CD4-positive, alpha-beta memory T cell (primary cell): Measurements from ENCODE around the gene SSRP1. TPM values are rescaled to one million over a fixed set of nuclear protein-coding genes. Genes with fewer than 3 reads are reported as not detected.

Experiments
- CTCF ChIA-PET: fragments of 350-600 bp; sonication (Branson Sonifier 250); formaldehyde crosslinking; loops from one replicate; lab custom pipeline; 2021; ENCODE audit warnings: inconsistent platforms; ENCODE audit not compliant: partially characterized antibody; lab: Charles Lee
- POLR2A ChIA-PET: fragments of 350-600 bp; sonication (Branson Sonifier 250); formaldehyde crosslinking; loops from one replicate; lab custom pipeline; 2021; ENCODE audit not compliant: partially characterized antibody; lab: Charles Lee
- DNase-seq, 5 donors: peaks; one replicate each; pipeline versions ENCODE4 v3.0.0 to v3.0.0-alpha.2; 2020 to 2022; ENCODE audit warnings: mixed read lengths in 1 of 5
- H3K27ac ChIP-seq: one replicate; pipeline ENCODE4 v1.7.0; 2013; ENCODE audit warnings: low read depth, low read length
- H3K27me3 ChIP-seq: 2 replicates; pipeline ENCODE4 v1.7.0; 2013; ENCODE audit warnings: mild to moderate bottlenecking, low read length, moderate library complexity; ENCODE audit not compliant: insufficient read depth
- H3K36me3 ChIP-seq: 2 replicates; pipeline ENCODE4 v1.7.0; 2013; ENCODE audit warnings: mild to moderate bottlenecking, low read length, moderate library complexity; ENCODE audit not compliant: insufficient read depth
- H3K4me1 ChIP-seq: 2 replicates; pipeline ENCODE4 v1.7.0; 2013; ENCODE audit warnings: mild to moderate bottlenecking, low read length, moderate library complexity; ENCODE audit not compliant: insufficient read depth
- H3K4me3 ChIP-seq, 2 donors: one replicate each; pipeline ENCODE4 v1.7.0; 2013; ENCODE audit warnings: low read length in 2 of 2, mild to moderate bottlenecking in 1 of 2
- H3K9me3 ChIP-seq, 2 donors: one replicate each; pipeline ENCODE4 v1.7.0; 2013; ENCODE audit warnings: low read length in 2 of 2, control low read depth in 1 of 2; ENCODE audit not compliant: control insufficient read depth in 1 of 2
- H3K27ac Mint-ChIP-seq, 7 donors: one replicate each; pipeline ENCODE4 v1.8.0; 2020 to 2021; ENCODE audit warnings: mixed read lengths in 7 of 7, mild to moderate bottlenecking in 6 of 7, inconsistent platforms in 3 of 7, moderate library complexity in 3 of 7
- H3K27me3 Mint-ChIP-seq, 2 donors: one replicate each; pipeline ENCODE4 v1.8.0; 2020 to 2021; ENCODE audit warnings: mixed read lengths in 2 of 2
- H3K36me3 Mint-ChIP-seq, 2 donors: one replicate each; pipeline ENCODE4 v1.8.0; 2020 to 2021; ENCODE audit warnings: mixed read lengths in 2 of 2, inconsistent platforms in 1 of 2, mild to moderate bottlenecking in 1 of 2
- H3K4me1 Mint-ChIP-seq, 4 donors: one replicate each; pipeline ENCODE4 v1.8.0; 2020 to 2021; ENCODE audit warnings: mixed read lengths in 4 of 4, mild to moderate bottlenecking in 1 of 4
- H3K4me3 Mint-ChIP-seq, 8 donors: one replicate each; pipeline ENCODE4 v1.8.0; 2020 to 2021; ENCODE audit warnings: mixed read lengths in 8 of 8, mild to moderate bottlenecking in 7 of 8, moderate library complexity in 6 of 8, inconsistent platforms in 3 of 8
- H3K9me3 Mint-ChIP-seq, 8 donors: one replicate each; pipeline ENCODE4 v1.8.0; 2020 to 2021; ENCODE audit warnings: mixed read lengths in 8 of 8, mild to moderate bottlenecking in 5 of 8, inconsistent platforms in 3 of 8, moderate library complexity in 1 of 8
- intact Hi-C: fragments of 100-400 bp; cut with micrococcal nuclease; formaldehyde crosslinking; loops from one replicate; pipeline ENCODE4 v1.15.1; 2023
- polyA plus RNA-seq, 2 donors: library from polyadenylated mRNA; unstranded; fragments of 300-500 nt; fragmentation: Illumina TruSeq; gene quantifications; one replicate each; pipeline ENCODE4 v1.2.3, GENCODE V29; 2021
- total RNA-seq, 2 experiments: library from RNA; stranded (reverse); gene quantifications; one replicate each; pipeline ENCODE4 v1.2.3, GENCODE V29; 2021

The SSRP1 gene
- total and polyA plus RNA-seq, 4 experiments from 2014 or later, result 19.6 to 74.3 (median 55.6) TPM

DNA sequence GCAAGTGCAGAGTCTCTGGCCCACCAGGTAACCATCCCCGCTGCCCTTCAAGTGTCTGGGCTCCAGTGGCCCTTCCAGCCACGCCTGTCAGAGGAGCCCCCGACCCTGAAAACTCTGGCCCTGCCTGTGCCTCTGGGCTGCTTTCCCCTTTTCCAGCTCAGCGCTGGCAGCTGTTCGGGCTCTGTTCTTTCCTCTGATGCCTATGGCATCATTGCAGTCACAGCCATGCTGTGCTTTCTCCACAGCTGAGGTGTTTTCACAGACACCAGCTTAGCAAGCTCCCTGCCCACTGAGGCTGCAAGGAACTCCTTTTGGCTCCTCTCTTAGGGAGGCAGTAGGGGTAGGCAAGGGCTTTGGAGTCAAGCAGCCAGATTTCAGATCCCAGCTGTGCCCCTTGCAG is 23.7 kb upstream of the SSRP1 start:
- intact Hi-C loops, result no loop called here
- Histone ChIP-seq H3K4me1 (no peaks in the 10 kb centered on the region), H3K36me3 (no peaks in the 10 kb centered on the region), H3K27me3 (no peaks in the 10 kb centered on the region), H3K9me3 (no peaks in the 10 kb centered on the region), H3K27ac (no peak overlapping the region), H3K4me3 (no peak overlapping the region)
- H3K36me3 Mint-ChIP-seq, result no peaks in the 10 kb centered on the region
- no peak for DNase-seq
- peaks cover 10 to 16% of the 10 kb centered on the region in 2 donors for H3K27me3 Mint-ChIP-seq
- no peaks in the 10 kb centered on the region for H3K4me1 Mint-ChIP-seq
- H3K27ac Mint-ChIP-seq, result no peak overlapping the region
- H3K4me3 Mint-ChIP-seq, result no peak overlapping the region
- POLR2A ChIA-PET, result no interaction called here
- no peaks in the 10 kb centered on the region for H3K9me3 Mint-ChIP-seq
- CTCF ChIA-PET, result interaction anchor here (0.6 to 7.8 kb wide), 4 partner anchors 11 to 134 kb away, joined by 4 to 70 read pairs (median 6); no protein-coding TSS in a partner anchor

- no peak for DNase-seq
- H3K36me3 ChIP-seq, result no peaks in the 10 kb centered on the region
- H3K4me3 Mint-ChIP-seq, result no peak overlapping the region
- H3K36me3 Mint-ChIP-seq, result no peaks in the 10 kb centered on the region
- ChIA-PET POLR2A (no interaction called here), CTCF (interaction anchor here (0.6 to 7.8 kb wide), 4 partner anchors 11 to 135 kb away, joined by 4 to 70 read pairs (median 6); no protein-coding TSS in a partner anchor)
- intact Hi-C loops, result no loop called here
- no peak overlapping the region for H3K27ac Mint-ChIP-seq
- no peaks in the 10 kb centered on the region for H3K4me1 Mint-ChIP-seq
- no peak overlapping the region for H3K27ac ChIP-seq
- no peaks in the 10 kb centered on the region for H3K9me3 ChIP-seq
- no peaks in the 10 kb centered on the region for H3K4me1 ChIP-seq
- H3K27me3 Mint-ChIP-seq, result peaks cover 10 to 16% of the 10 kb centered on the region in 2 donors
- no peak overlapping the region for H3K4me3 ChIP-seq
- no peaks in the 10 kb centered on the region for H3K9me3 Mint-ChIP-seq
- H3K27me3 ChIP-seq, result no peaks in the 10 kb centered on the region
Measured at GRCh38 chr11:57358991-57359390, 23.3 kb upstream of the SSRP1 start.

- no peaks in the 10 kb centered on the region for H3K9me3 ChIP-seq
- H3K4me1 ChIP-seq, result no peaks in the 10 kb centered on the region
- Mint-ChIP-seq H3K4me1 (no peaks in the 10 kb centered on the region), H3K27me3 (peaks cover 7 to 16% of the 10 kb centered on the region in 2 donors), H3K4me3 (no peak overlapping the region), H3K9me3 (no peaks in the 10 kb centered on the region), H3K27ac (peak overlapping the region in 1 of 7 donors; percentile 36), H3K36me3 (no peaks in the 10 kb centered on the region)
- no peaks in the 10 kb centered on the region for H3K27me3 ChIP-seq
- no peak for DNase-seq
- no peak overlapping the region for H3K27ac ChIP-seq
- H3K36me3 ChIP-seq, result no peaks in the 10 kb centered on the region
- no peak overlapping the region for H3K4me3 ChIP-seq
- ChIA-PET POLR2A (no interaction called here), CTCF (interaction anchor here (7.8 kb wide), 1 partner anchor 10 kb away, joined by 70 read pairs; no protein-coding TSS in a partner anchor)
- intact Hi-C loops, result no loop called here
Measured at GRCh38 chr11:57358543-57358961, 22.9 kb upstream of the SSRP1 start.

GRCh38 chr11:57357856-57358255 is 22.2 kb upstream of the SSRP1 start:
- ChIA-PET CTCF (interaction anchor here (0.7 to 7.8 kb wide), 2 partner anchors 10 to 279 kb away, joined by 3 to 70 read pairs; no protein-coding TSS in a partner anchor), POLR2A (no interaction called here)
- no peak overlapping the region for H3K4me3 Mint-ChIP-seq
- DNase-seq, result no peak
- H3K4me1 Mint-ChIP-seq, result no peaks in the 10 kb centered on the region
- Histone ChIP-seq H3K27me3 (no peaks in the 10 kb centered on the region), H3K27ac (no peak overlapping the region), H3K9me3 (no peaks in the 10 kb centered on the region), H3K4me3 (no peak overlapping the region), H3K4me1 (no peaks in the 10 kb centered on the region), H3K36me3 (no peaks in the 10 kb centered on the region)
- H3K9me3 Mint-ChIP-seq, result no peaks in the 10 kb centered on the region
- no peak overlapping the region for H3K27ac Mint-ChIP-seq
- H3K36me3 Mint-ChIP-seq, result no peaks in the 10 kb centered on the region
- H3K27me3 Mint-ChIP-seq, result peaks cover 7 to 13% of the 10 kb centered on the region in 2 donors
- intact Hi-C loops, result no loop called here

- Histone ChIP-seq H3K27ac (no peak overlapping the region), H3K4me3 (no peak overlapping the region), H3K27me3 (no peaks in the 10 kb centered on the region), H3K9me3 (no peaks in the 10 kb centered on the region), H3K36me3 (no peaks in the 10 kb centered on the region), H3K4me1 (no peaks in the 10 kb centered on the region)
- no peaks in the 10 kb centered on the region for H3K9me3 Mint-ChIP-seq
- no peak overlapping the region for H3K4me3 Mint-ChIP-seq
- no peaks in the 10 kb centered on the region for H3K4me1 Mint-ChIP-seq
- H3K36me3 Mint-ChIP-seq, result no peaks in the 10 kb centered on the region
- intact Hi-C loops, result no loop called here
- H3K27ac Mint-ChIP-seq, result no peak overlapping the region
- no peak for DNase-seq
- peaks cover 7 to 13% of the 10 kb centered on the region in 2 donors for H3K27me3 Mint-ChIP-seq
- CTCF ChIA-PET, result interaction anchor here (7.8 kb wide), 1 partner anchor 9 kb away, joined by 70 read pairs; no protein-coding TSS in a partner anchor
- POLR2A ChIA-PET, result no interaction called here
Measured at GRCh38 chr11:57357310-57357709, 21.6 kb upstream of the SSRP1 start.

DNA sequence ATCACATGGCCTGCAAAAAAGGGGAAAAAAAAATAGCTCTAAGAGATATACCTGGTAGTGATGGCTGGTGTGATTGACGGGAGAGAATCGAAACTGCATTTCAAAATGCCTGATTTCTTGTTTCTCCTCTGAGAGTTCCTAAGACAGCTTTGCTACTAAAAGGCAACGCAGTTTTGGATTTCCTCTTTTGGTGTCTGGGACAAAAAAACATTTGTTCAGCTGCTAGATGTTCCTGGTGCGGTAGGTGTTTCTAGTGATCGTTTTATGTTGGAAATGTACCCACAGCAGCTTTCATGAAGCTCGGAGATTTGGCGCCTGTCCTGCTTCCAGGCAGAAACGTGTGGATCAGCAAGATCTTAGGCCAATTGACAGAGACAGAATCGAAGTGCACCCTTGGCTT is 20.6 kb upstream of the SSRP1 start:
- no peaks in the 10 kb centered on the region for H3K4me1 ChIP-seq
- H3K27me3 ChIP-seq, result no peaks in the 10 kb centered on the region
- Mint-ChIP-seq H3K36me3 (no peaks in the 10 kb centered on the region), H3K4me3 (no peak overlapping the region), H3K4me1 (no peaks in the 10 kb centered on the region), H3K27me3 (peaks cover 5 to 10% of the 10 kb centered on the region in 2 donors), H3K27ac (no peak overlapping the region), H3K9me3 (peaks cover 0 to under 1% (median 0%) of the 10 kb centered on the region in 8 donors)
- H3K9me3 ChIP-seq, result no peaks in the 10 kb centered on the region
- no peak overlapping the region for H3K4me3 ChIP-seq
- ChIA-PET CTCF (interaction anchor here (1.3 to 7.8 kb wide), 2 partner anchors 8 to 137 kb away, joined by 3 to 70 read pairs; no protein-coding TSS in a partner anchor), POLR2A (no interaction called here)
- no peaks in the 10 kb centered on the region for H3K36me3 ChIP-seq
- intact Hi-C loops, result no loop called here
- no peak overlapping the region for H3K27ac ChIP-seq
- DNase-seq, result no peak

DNA sequence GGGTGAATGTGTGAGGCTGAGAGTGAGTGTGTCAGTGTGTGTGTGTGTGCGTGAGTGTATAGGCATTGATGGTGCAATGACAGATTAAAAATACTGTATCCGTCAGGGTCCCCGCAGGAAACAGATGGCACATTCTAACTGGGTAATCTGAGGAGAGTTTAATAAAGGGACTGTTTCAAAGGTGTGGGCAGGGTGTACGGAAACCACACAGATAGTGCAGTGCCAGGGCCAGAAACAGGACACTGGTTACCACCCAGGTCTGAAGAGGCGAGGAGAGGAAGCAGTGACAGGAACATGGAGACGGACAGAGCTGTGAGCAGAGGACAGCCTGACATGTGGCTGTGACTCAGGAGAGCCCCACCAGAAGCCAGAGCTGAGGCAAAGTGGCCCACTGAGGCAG is 19.0 kb upstream of the SSRP1 start:
- CTCF ChIA-PET, result no interaction called here
- H3K27ac ChIP-seq, result no peak overlapping the region
- no peak for DNase-seq
- no peaks in the 10 kb centered on the region for H3K9me3 ChIP-seq
- Mint-ChIP-seq H3K27me3 (peaks cover 7 to 12% of the 10 kb centered on the region in 2 donors), H3K27ac (no peak overlapping the region), H3K4me3 (no peak overlapping the region), H3K4me1 (peaks cover 0 to 5% (median 2%) of the 10 kb centered on the region in 4 donors), H3K36me3 (no peaks in the 10 kb centered on the region), H3K9me3 (peaks cover 0 to 2% (median 0%) of the 10 kb centered on the region in 8 donors)
- no peaks in the 10 kb centered on the region for H3K4me1 ChIP-seq
- POLR2A ChIA-PET, result no interaction called here
- H3K4me3 ChIP-seq, result no peak overlapping the region
- intact Hi-C loops, result no loop called here
- no peaks in the 10 kb centered on the region for H3K36me3 ChIP-seq
- H3K27me3 ChIP-seq, result no peaks in the 10 kb centered on the region
